HepG2 (cell line): ENCODE measurements around the gene SLCO3A1. TPM values are rescaled to one million over a fixed set of nuclear protein-coding genes. Genes with fewer than 3 reads are reported as not detected.

ENCODE experiments used
- ATAC-seq: fragments of 200-7000 bp; cut with Tn5 transposase; 3 replicates; pipeline ENCODE4 v1.9.1; 2020; ENCODE audit warnings: mild to moderate bottlenecking, moderate library complexity
- BruUV-seq: library from RNA; stranded (reverse); fragments of 400-500 nt; replicated peaks from 2 replicates; lab custom pipeline; 2021; lab: Mats Ljungman, UMichigan
- CTCF ChIA-PET: fragments of 300-600 bp; formaldehyde crosslinking; extraction: SDS; loops from one replicate; lab custom pipeline; 2021; ENCODE audit warnings: low total read pairs, inconsistent platforms, low intra/inter-chr PET ratio; lab: Yijun Ruan, JAX
- POLR2A ChIA-PET: fragments of 350-600 bp; sonication (Branson Sonifier 250); formaldehyde crosslinking; loops from one replicate; lab custom pipeline; 2020; ENCODE audit warnings: antibody characterized with exemption, inconsistent platforms; lab: Yijun Ruan, JAX
- DNase-seq: peaks from one replicate; pipeline ENCODE4 v3.0.0-alpha.2; 2015; ENCODE audit warnings: low spot score
- FAIRE-seq: peaks from 3 replicates; lab custom pipeline; 2011; peaks lifted over from hg19 to GRCh38; lab: Jason Lieb, UNC
- H2AFZ ChIP-seq: one replicate; pipeline ENCODE4 v1.6.1; 2011; ENCODE audit warnings: low read length, inconsistent platforms
- H3K27ac ChIP-seq: fragments of 300-600 bp; 3 replicates; pipeline ENCODE4 v1.8.0; 2011; ENCODE audit warnings: mixed run types, mild to moderate bottlenecking, mixed read lengths, low read length, inconsistent platforms; ENCODE audit not compliant: insufficient read depth; ENCODE audit errors: extremely low read length
- H3K27me3 ChIP-seq, 2 experiments: fragments of 200-600 bp in 1 of 2; 2 replicates in 1 of 2; 3 replicates in 1 of 2; pipeline versions ENCODE4 v1.6.0 to v1.8.0; 2011; ENCODE audit warnings: low read length in 2 of 2, mild to moderate bottlenecking in 2 of 2, moderate library complexity in 2 of 2, inconsistent platforms in 1 of 2; ENCODE audit not compliant: insufficient read depth in 2 of 2, control insufficient read depth in 1 of 2
- H3K36me3 ChIP-seq, 2 experiments: fragments of 200-600 bp in 1 of 2; replicated peaks in 1 of 2; 2 replicates in 1 of 2; 3 replicates in 1 of 2; pipeline versions ENCODE4 v1.5.1 to v1.8.0; 2011; ENCODE audit warnings: low read length in 2 of 2, inconsistent platforms in 1 of 2; ENCODE audit not compliant: insufficient read depth in 2 of 2, control insufficient read depth in 1 of 2
- H3K4me1 ChIP-seq: 2 replicates; pipeline ENCODE4 v1.5.1; 2012; ENCODE audit warnings: low read length, inconsistent platforms; ENCODE audit not compliant: insufficient read depth
- H3K4me2 ChIP-seq: 2 replicates; pipeline ENCODE4 v1.6.0; 2011; ENCODE audit warnings: low read depth, low read length, inconsistent platforms
- H3K4me3 ChIP-seq, 3 experiments: fragments of 200-600 bp in 1 of 3; sonication (generic), shearing (Covaris generic) in 1 of 3; replicated peaks in 1 of 3; 2 replicates each; pipeline ENCODE4 v1.5.1; 2011 to 2016; ENCODE audit warnings: low read length in 3 of 3, inconsistent platforms in 2 of 3, low read depth in 2 of 3, mild to moderate bottlenecking in 2 of 3, control low read depth in 1 of 3, mixed read lengths in 1 of 3; ENCODE audit not compliant: insufficient read depth in 1 of 3
- H3K79me2 ChIP-seq: one replicate; pipeline ENCODE4 v1.6.1; 2011; ENCODE audit warnings: low read length, inconsistent platforms; ENCODE audit not compliant: insufficient read depth
- H3K9ac ChIP-seq: 2 replicates; pipeline ENCODE4 v1.6.0; 2011; ENCODE audit warnings: mild to moderate bottlenecking, low read depth, low read length, inconsistent platforms; ENCODE audit not compliant: insufficient read depth
- H3K9me3 ChIP-seq: 2 replicates; pipeline ENCODE4 v1.5.1; 2012; ENCODE audit warnings: mild to moderate bottlenecking, low read length
- H4K20me1 ChIP-seq: 2 replicates; pipeline ENCODE4 v1.6.0; 2011; ENCODE audit warnings: inconsistent platforms, mild to moderate bottlenecking, low read length, moderate library complexity; ENCODE audit not compliant: insufficient read depth
- FLYWCH1 ChIP-seq: sonication (generic); formaldehyde crosslinking; IDR thresholded peaks from 2 replicates; pipeline ENCODE4 v1.8.1; 2023; ENCODE audit warnings: mild to moderate bottlenecking, missing genetic modification reagents
- GABPB1 ChIP-seq: IDR thresholded peaks from 2 replicates; pipeline ENCODE4 v1.6.1; 2016; ENCODE audit warnings: mild to moderate bottlenecking, missing genetic modification reagents, moderate library complexity, missing compliant biosample characterization
- KDM3A ChIP-seq: IDR thresholded peaks from 2 replicates; pipeline ENCODE4 v1.6.1; 2018; ENCODE audit warnings: low read depth, missing compliant biosample characterization
- MAFF ChIP-seq: IDR thresholded peaks from 2 replicates; pipeline ENCODE4 v1.6.1; 2011; ENCODE audit warnings: low read depth, low read length, improper control_type of control experiment
- ONECUT2 ChIP-seq: sonication (generic); formaldehyde crosslinking; IDR thresholded peaks from 2 replicates; pipeline ENCODE4 v1.4.0; 2020; ENCODE audit warnings: missing genetic modification reagents
- PCBP1 ChIP-seq: fragments of 200-400 bp; formaldehyde crosslinking; IDR thresholded peaks from 2 replicates; pipeline ENCODE4 v1.6.1; 2017; ENCODE audit warnings: mild to moderate bottlenecking, low read depth, low read length, borderline replicate concordance
- TSC22D2 ChIP-seq: sonication (generic); formaldehyde crosslinking; IDR thresholded peaks from 2 replicates; pipeline ENCODE4 v1.5.1; 2020; ENCODE audit warnings: missing genetic modification reagents, mild to moderate bottlenecking, borderline replicate concordance
- ZBTB20 ChIP-seq: sonication (generic); formaldehyde crosslinking; IDR thresholded peaks from 2 replicates; pipeline ENCODE4 v1.8.1; 2023; ENCODE audit warnings: missing genetic modification reagents, low read depth, mild to moderate bottlenecking, borderline replicate concordance
- ZKSCAN1 ChIP-seq: fragments of 150-350 bp; IDR thresholded peaks from 2 replicates; pipeline ENCODE4 v1.6.1; 2014; ENCODE audit warnings: low read length
- ZNF343 ChIP-seq: sonication (generic); formaldehyde crosslinking; IDR thresholded peaks from 2 replicates; pipeline ENCODE4 v1.4.0; 2020; ENCODE audit warnings: mild to moderate bottlenecking, missing genetic modification reagents
- ZSCAN30 ChIP-seq: sonication (generic); formaldehyde crosslinking; IDR thresholded peaks from 2 replicates; pipeline ENCODE4 v1.5.0; 2020; ENCODE audit warnings: mild to moderate bottlenecking, missing genetic modification reagents
- WGBS: methylation state at CpG from one replicate; pipeline ENCODE4 v1.1.6; 2017; ENCODE audit warnings: low lambda C conversion rate; 5-methylcytosine and 5-hydroxymethylcytosine counted together
- in situ Hi-C: cut with HindIII; loops from 2 replicates; pipeline ENCODE4 v1.10.0; 2017; ENCODE audit warnings: low pct_unique_long_range_greater_than_20kb; ENCODE audit not compliant: extremely low pct_ligation_motif_present
- intact Hi-C: fragments of 100-400 bp; cut with micrococcal nuclease; formaldehyde crosslinking; loops from one replicate; pipeline ENCODE4 v1.10.0; 2022; ENCODE audit not compliant: unreplicated experiment
- polyA plus RNA-seq, 8 experiments: library from polyadenylated mRNA; depleted of rRNA in 3 of 8; stranded (reverse) in 7 of 8; unstranded in 1 of 8; fragments of >200 nt; fragmentation: Illumina TruSeq in 4 of 8; extraction: Trizol in 4 of 8; gene quantifications; 2 replicates each; pipeline versions ENCODE4 v1.2.1 to v1.2.3, GENCODE V29; 2011 to 2016; ENCODE audit warnings: low read depth in 4 of 8, missing spikeins in 1 of 8, mixed read lengths in 1 of 8; ENCODE audit not compliant: insufficient read depth in 1 of 8
- total RNA-seq, 5 experiments: library from RNA; depleted of rRNA; stranded (reverse); fragments of >200 nt; fragmentation: Illumina TruSeq; extraction: Trizol; gene quantifications; 2 replicates each; pipeline ENCODE4 v1.2.3, GENCODE V29; 2016; ENCODE audit warnings: low read depth in 1 of 5
- TF ChIP-seq, protein P1 (sequence below): sonication (generic); formaldehyde crosslinking; IDR thresholded peaks from 2 replicates; pipeline ENCODE4 v1.5.0; 2020; ENCODE audit warnings: missing genetic modification reagents
- TF ChIP-seq, protein P2 (sequence below): sonication (generic); formaldehyde crosslinking; IDR thresholded peaks from 2 replicates; pipeline ENCODE4 v1.5.0; 2020; ENCODE audit warnings: mild to moderate bottlenecking, missing genetic modification reagents, borderline replicate concordance
- TF ChIP-seq, protein P3 (sequence below): sonication (generic); formaldehyde crosslinking; conservative IDR thresholded peaks from 2 replicates; pipeline ENCODE4 v1.4.0; 2020; ENCODE audit warnings: missing genetic modification reagents
- TF ChIP-seq, protein P4 (sequence below): sonication (generic); formaldehyde crosslinking; IDR thresholded peaks from 2 replicates; pipeline ENCODE4 v1.4.0; 2020; ENCODE audit warnings: missing genetic modification reagents
- TF ChIP-seq, protein P5 (sequence below): sonication (generic); formaldehyde crosslinking; IDR thresholded peaks from 2 replicates; pipeline ENCODE4 v1.5.0; 2020; ENCODE audit warnings: missing genetic modification reagents

SLCO3A1 gene
- total and polyA plus RNA-seq, 2 of the 13 experiments (the other 11 are each of a cell fraction or from before 2014, with no cell fraction given): 0.02 TPM; not detected in 1

DNA sequence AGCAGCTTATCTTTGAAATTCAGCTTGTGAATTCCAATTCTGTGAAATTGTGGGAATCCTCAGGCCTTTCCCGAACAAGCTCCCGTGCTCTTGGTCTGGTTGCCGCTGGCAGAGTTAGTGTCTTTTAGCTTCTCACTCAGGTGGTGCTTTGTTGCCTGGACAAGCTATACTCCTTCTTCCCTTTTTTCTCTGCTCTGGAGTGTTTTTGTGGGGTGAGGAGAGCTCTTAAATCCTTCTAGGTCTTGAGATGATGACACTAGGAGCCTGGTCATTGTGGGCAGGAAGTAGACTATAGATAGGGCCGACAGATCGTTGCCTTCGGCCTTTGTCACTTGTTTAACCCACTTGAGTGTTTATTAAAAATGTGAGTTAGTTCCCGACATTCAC is 93.8 kb downstream of the SLCO3A1 start:
- Histone ChIP-seq H2AFZ (no peak overlapping the region), H3K27ac (no peak overlapping the region), H3K4me3 (no peak overlapping the region), H4K20me1 (no peaks in the 10 kb centered on the region), H3K9ac (no peak overlapping the region), H3K27me3 (peaks cover 0 to 20% of the 10 kb centered on the region in 2 experiments; a peak in 2 of 5 replicates), H3K9me3 (no peaks in the 10 kb centered on the region), H3K4me1 (no peaks in the 10 kb centered on the region), H3K36me3 (no peaks in the 10 kb centered on the region), H3K4me2 (no peak overlapping the region), H3K79me2 (no peaks in the 10 kb centered on the region)
- CTCF ChIA-PET: no interaction called here
- POLR2A ChIA-PET: no interaction called here
- intact Hi-C loops: no loop called here
- FAIRE-seq (no peak), DNase-seq (no peak), ATAC-seq (no peak)
- no TSS peak for BruUV-seq
- WGBS: 15% methylated on average over 7 of the region's 7 CpGs
- in situ Hi-C loops: no loop called here
- TF ChIP-seq ZNF343 (CRISPR knock-in tag) (no peak), ZKSCAN1 (no peak), PCBP1 (no peak), ONECUT2 (no peak), ZSCAN30 (no peak), KDM3A (CRISPR knock-in tag) (no peak), TSC22D2 (no peak), GABPB1 (CRISPR knock-in tag) (no peak), FLYWCH1 (CRISPR knock-in tag) (no peak), MAFF (no peak), ZBTB20 (no peak)
- TF ChIP-seq, protein P1, sequence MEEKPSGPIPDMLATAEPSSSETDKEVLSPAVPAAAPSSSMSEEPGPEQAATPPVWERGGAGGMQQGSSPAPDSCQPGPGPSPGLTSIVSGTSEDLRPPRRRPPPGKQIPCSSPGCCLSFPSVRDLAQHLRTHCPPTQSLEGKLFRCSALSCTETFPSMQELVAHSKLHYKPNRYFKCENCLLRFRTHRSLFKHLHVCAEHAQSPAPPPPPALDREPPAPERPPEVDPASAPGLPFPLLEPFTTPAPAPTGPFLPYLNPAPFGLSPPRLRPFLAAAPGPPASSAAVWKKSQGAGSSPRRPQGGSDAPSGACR (CRISPR knock-in tag): no peak
- TF ChIP-seq, protein P2, sequence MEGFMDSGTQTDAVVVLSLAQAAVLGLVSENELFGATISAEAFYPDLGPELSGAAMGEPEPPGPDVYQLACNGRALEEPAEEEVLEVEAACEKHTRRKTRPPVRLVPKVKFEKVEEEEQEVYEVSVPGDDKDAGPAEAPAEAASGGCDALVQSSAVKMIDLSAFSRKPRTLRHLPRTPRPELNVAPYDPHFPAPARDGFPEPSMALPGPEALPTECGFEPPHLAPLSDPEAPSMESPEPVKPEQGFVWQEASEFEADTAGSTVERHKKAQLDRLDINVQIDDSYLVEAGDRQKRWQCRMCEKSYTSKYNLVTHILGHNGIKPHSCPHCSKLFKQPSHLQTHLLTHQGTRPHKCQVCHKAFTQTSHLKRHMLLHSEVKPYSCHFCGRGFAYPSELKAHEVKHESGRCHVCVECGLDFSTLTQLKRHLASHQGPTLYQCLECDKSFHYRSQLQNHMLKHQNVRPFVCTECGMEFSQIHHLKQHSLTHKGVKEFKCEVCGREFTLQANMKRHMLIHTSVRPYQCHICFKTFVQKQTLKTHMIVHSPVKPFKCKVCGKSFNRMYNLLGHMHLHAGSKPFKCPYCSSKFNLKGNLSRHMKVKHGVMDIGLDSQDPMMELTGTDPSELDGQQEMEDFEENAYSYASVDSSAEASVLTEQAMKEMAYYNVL: no peak
- TF ChIP-seq, protein P3, sequence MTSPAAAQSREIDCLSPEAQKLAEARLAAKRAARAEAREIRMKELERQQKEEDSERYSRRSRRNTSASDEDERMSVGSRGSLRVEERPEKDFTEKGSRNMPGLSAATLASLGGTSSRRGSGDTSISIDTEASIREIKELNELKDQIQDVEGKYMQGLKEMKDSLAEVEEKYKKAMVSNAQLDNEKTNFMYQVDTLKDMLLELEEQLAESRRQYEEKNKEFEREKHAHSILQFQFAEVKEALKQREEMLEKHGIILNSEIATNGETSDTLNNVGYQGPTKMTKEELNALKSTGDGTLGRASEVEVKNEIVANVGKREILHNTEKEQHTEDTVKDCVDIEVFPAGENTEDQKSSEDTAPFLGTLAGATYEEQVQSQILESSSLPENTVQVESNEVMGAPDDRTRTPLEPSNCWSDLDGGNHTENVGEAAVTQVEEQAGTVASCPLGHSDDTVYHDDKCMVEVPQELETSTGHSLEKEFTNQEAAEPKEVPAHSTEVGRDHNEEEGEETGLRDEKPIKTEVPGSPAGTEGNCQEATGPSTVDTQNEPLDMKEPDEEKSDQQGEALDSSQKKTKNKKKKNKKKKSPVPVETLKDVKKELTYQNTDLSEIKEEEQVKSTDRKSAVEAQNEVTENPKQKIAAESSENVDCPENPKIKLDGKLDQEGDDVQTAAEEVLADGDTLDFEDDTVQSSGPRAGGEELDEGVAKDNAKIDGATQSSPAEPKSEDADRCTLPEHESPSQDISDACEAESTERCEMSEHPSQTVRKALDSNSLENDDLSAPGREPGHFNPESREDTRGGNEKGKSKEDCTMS (CRISPR knock-in tag): no peak
- TF ChIP-seq, protein P4, sequence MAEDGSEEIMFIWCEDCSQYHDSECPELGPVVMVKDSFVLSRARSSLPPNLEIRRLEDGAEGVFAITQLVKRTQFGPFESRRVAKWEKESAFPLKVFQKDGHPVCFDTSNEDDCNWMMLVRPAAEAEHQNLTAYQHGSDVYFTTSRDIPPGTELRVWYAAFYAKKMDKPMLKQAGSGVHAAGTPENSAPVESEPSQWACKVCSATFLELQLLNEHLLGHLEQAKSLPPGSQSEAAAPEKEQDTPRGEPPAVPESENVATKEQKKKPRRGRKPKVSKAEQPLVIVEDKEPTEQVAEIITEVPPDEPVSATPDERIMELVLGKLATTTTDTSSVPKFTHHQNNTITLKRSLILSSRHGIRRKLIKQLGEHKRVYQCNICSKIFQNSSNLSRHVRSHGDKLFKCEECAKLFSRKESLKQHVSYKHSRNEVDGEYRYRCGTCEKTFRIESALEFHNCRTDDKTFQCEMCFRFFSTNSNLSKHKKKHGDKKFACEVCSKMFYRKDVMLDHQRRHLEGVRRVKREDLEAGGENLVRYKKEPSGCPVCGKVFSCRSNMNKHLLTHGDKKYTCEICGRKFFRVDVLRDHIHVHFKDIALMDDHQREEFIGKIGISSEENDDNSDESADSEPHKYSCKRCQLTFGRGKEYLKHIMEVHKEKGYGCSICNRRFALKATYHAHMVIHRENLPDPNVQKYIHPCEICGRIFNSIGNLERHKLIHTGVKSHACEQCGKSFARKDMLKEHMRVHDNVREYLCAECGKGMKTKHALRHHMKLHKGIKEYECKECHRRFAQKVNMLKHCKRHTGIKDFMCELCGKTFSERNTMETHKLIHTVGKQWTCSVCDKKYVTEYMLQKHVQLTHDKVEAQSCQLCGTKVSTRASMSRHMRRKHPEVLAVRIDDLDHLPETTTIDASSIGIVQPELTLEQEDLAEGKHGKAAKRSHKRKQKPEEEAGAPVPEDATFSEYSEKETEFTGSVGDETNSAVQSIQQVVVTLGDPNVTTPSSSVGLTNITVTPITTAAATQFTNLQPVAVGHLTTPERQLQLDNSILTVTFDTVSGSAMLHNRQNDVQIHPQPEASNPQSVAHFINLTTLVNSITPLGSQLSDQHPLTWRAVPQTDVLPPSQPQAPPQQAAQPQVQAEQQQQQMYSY: no peak
- TF ChIP-seq, protein P5, sequence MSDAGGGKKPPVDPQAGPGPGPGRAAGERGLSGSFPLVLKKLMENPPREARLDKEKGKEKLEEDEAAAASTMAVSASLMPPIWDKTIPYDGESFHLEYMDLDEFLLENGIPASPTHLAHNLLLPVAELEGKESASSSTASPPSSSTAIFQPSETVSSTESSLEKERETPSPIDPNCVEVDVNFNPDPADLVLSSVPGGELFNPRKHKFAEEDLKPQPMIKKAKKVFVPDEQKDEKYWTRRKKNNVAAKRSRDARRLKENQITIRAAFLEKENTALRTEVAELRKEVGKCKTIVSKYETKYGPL (CRISPR knock-in tag): no peak
